Neural crest cell (in vitro differentiated cells): ENCODE data around the gene COPS7B. TPM values are rescaled to one million over a fixed set of nuclear protein-coding genes. Genes with fewer than 3 reads are reported as not detected.

ENCODE experiments used
- DNase-seq: peaks from one replicate; pipeline ENCODE4 v3.0.0; 2021; ENCODE audit warnings: low read depth, mixed read lengths, low spot score
- H3K27ac Mint-ChIP-seq: one replicate; pipeline ENCODE4 v1.8.0; 2021; ENCODE audit warnings: mild to moderate bottlenecking, mixed read lengths; ENCODE audit not compliant: unreplicated experiment
- H3K27me3 Mint-ChIP-seq: 2 replicates; pipeline ENCODE4 v1.8.0; 2021; ENCODE audit warnings: low read depth, mild to moderate bottlenecking, mixed read lengths
- H3K36me3 Mint-ChIP-seq: 2 replicates; pipeline ENCODE4 v1.8.0; 2021; ENCODE audit warnings: low read depth, mild to moderate bottlenecking, mixed read lengths
- H3K4me1 Mint-ChIP-seq: 2 replicates; pipeline ENCODE4 v1.8.0; 2021; ENCODE audit warnings: mixed read lengths
- H3K4me3 Mint-ChIP-seq: one replicate; pipeline ENCODE4 v1.8.0; 2021; ENCODE audit warnings: mild to moderate bottlenecking, mixed read lengths
- H3K9me3 Mint-ChIP-seq: 2 replicates; pipeline ENCODE4 v1.8.0; 2021; ENCODE audit warnings: mixed read lengths
- CTCF ChIP-seq: fragments of 200-600 bp; sonication (generic); conservative IDR thresholded peaks from 2 replicates; pipeline ENCODE4 v1.5.0; 2021; ENCODE audit warnings: antibody characterized with exemption, mild to moderate bottlenecking
- total RNA-seq: library from RNA; stranded (reverse); gene quantifications from 2 replicates; pipeline ENCODE4 v1.2.1, GENCODE V29; 2021

COPS7B gene
- total RNA-seq, 1 donor from 2014 or later = 62.9 TPM

GRCh38 chr2:231794383-231794782 lies 8.1 kb downstream of the COPS7B start:
- Mint-ChIP-seq H3K27me3 (no peaks in the 10 kb centered on the region), H3K27ac (no peak overlapping the region), H3K36me3 (peaks cover 2% of the 10 kb centered on the region), H3K4me1 (no peaks in the 10 kb centered on the region), H3K4me3 (no peak overlapping the region), H3K9me3 (no peaks in the 10 kb centered on the region)
- no peak for TF ChIP-seq CTCF
- no peak for DNase-seq

GRCh38 chr2:231795525-231796327 lies 9.5 kb downstream of the COPS7B start:
- no peaks in the 10 kb centered on the region for H3K9me3 Mint-ChIP-seq
- DNase-seq = no peak
- TF ChIP-seq CTCF = peak; percentile 43
- no peak overlapping the region for H3K4me3 Mint-ChIP-seq
- H3K4me1 Mint-ChIP-seq = no peaks in the 10 kb centered on the region
- H3K27ac Mint-ChIP-seq = no peak overlapping the region
- H3K36me3 Mint-ChIP-seq = peaks cover 2% of the 10 kb centered on the region
- no peaks in the 10 kb centered on the region for H3K27me3 Mint-ChIP-seq

GRCh38 chr2:231800493-231801091 lies 14.3 kb downstream of the COPS7B start:
- H3K9me3 Mint-ChIP-seq = no peaks in the 10 kb centered on the region
- no peaks in the 10 kb centered on the region for H3K4me1 Mint-ChIP-seq
- TF ChIP-seq CTCF = peak; percentile 75
- no peak overlapping the region for H3K27ac Mint-ChIP-seq
- no peaks in the 10 kb centered on the region for H3K27me3 Mint-ChIP-seq
- H3K36me3 Mint-ChIP-seq = peaks cover 5% of the 10 kb centered on the region
- H3K4me3 Mint-ChIP-seq = no peak overlapping the region
- DNase-seq = peak; percentile 55

- Mint-ChIP-seq H3K4me3 (no peak overlapping the region), H3K9me3 (no peaks in the 10 kb centered on the region), H3K36me3 (peaks cover 5% of the 10 kb centered on the region), H3K4me1 (no peaks in the 10 kb centered on the region), H3K27me3 (no peaks in the 10 kb centered on the region), H3K27ac (no peak overlapping the region)
- no peak for TF ChIP-seq CTCF
- no peak for DNase-seq
These were observed 17.4 kb downstream of the COPS7B start for GRCh38 chr2:231803501-231804138.

GRCh38 chr2:231807020-231807419 lies 20.8 kb downstream of the COPS7B start:
- no peaks in the 10 kb centered on the region for H3K4me1 Mint-ChIP-seq
- no peak overlapping the region for H3K27ac Mint-ChIP-seq

More at GRCh38 chr2:231807020-231807419, 20.8 kb downstream of the COPS7B start:
- Mint-ChIP-seq H3K27me3 (no peaks in the 10 kb centered on the region), H3K9me3 (no peaks in the 10 kb centered on the region), H3K4me3 (no peak overlapping the region), H3K36me3 (peaks cover 6% of the 10 kb centered on the region)
- TF ChIP-seq CTCF = no peak
- no peak for DNase-seq
